Osteoblast (primary cell): ENCODE results near the gene CEP68. TPM values are rescaled to one million over a fixed set of nuclear protein-coding genes. Genes with fewer than 3 reads are reported as not detected.

Experiments
- DNase-seq: peaks from one replicate; pipeline ENCODE4 v3.0.0; 2011; ENCODE audit warnings: low spot score, mixed read lengths; ENCODE audit not compliant: insufficient read length; ENCODE audit errors: missing footprints
- H2AFZ ChIP-seq: 2 replicates; pipeline ENCODE4 v1.6.0; 2011; ENCODE audit warnings: mild to moderate bottlenecking, low read length
- H3K27ac ChIP-seq: 2 replicates; pipeline ENCODE4 v1.5.1; 2011; ENCODE audit warnings: mild to moderate bottlenecking, low read depth, low read length, moderate library complexity
- H3K27me3 ChIP-seq: 2 replicates; pipeline ENCODE4 v1.6.0; 2012; ENCODE audit warnings: mild to moderate bottlenecking, control low read depth, inconsistent platforms, low read length, moderate library complexity; ENCODE audit not compliant: insufficient read depth
- H3K36me3 ChIP-seq: 2 replicates; pipeline ENCODE4 v1.5.1; 2011; ENCODE audit warnings: mild to moderate bottlenecking, low read length, control low read depth, moderate library complexity; ENCODE audit not compliant: insufficient read depth
- H3K4me1 ChIP-seq: 2 replicates; pipeline ENCODE4 v1.5.1; 2011; ENCODE audit warnings: mild to moderate bottlenecking, low read length, control low read depth, moderate library complexity; ENCODE audit not compliant: insufficient read depth
- H3K4me2 ChIP-seq: 2 replicates; pipeline ENCODE4 v1.6.0; 2011; ENCODE audit warnings: mild to moderate bottlenecking, low read length; ENCODE audit not compliant: insufficient read depth
- H3K4me3 ChIP-seq: fragments of 200-600 bp; sonication (generic); 3 replicates; pipeline ENCODE4 v1.5.1; 2012; ENCODE audit warnings: mild to moderate bottlenecking, low read length, inconsistent platforms; ENCODE audit not compliant: insufficient read depth
- H3K79me2 ChIP-seq: 2 replicates; pipeline ENCODE4 v1.6.0; 2012; ENCODE audit warnings: mild to moderate bottlenecking, low read length, control low read depth, inconsistent platforms; ENCODE audit not compliant: insufficient read depth
- H3K9me3 ChIP-seq: 2 replicates; pipeline ENCODE4 v1.5.1; 2011; ENCODE audit warnings: low read depth, low read length, control low read depth
- H4K20me1 ChIP-seq: 2 replicates; pipeline ENCODE4 v1.6.0; 2012; ENCODE audit warnings: mild to moderate bottlenecking, low read length, control low read depth; ENCODE audit not compliant: insufficient read depth
- CTCF ChIP-seq: IDR thresholded peaks from 2 replicates; pipeline ENCODE4 v1.5.1; 2011; ENCODE audit warnings: mild to moderate bottlenecking, low read depth, low read length, moderate library complexity; ENCODE audit errors: extremely low read depth
- total RNA-seq: library from RNA; depleted of rRNA; stranded (reverse); fragments of >200 nt; gene quantifications from 2 replicates; pipeline ENCODE4 v1.2.3, GENCODE V29; 2012

Gene CEP68
- total RNA-seq, 1 donor = 14.5 TPM

GRCh38 chr2:65020943-65021528, 35.2 kb upstream of the CEP68 start:
- TF ChIP-seq CTCF = no peak
- Histone ChIP-seq H3K27ac (no peak overlapping the region), H2AFZ (no peak overlapping the region), H3K4me3 (no peak overlapping the region), H4K20me1 (no peaks in the 10 kb centered on the region), H3K79me2 (no peaks in the 10 kb centered on the region), H3K4me2 (no peak overlapping the region), H3K4me1 (peaks cover 12% of the 10 kb centered on the region), H3K27me3 (no peaks in the 10 kb centered on the region), H3K9me3 (no peaks in the 10 kb centered on the region), H3K36me3 (peaks cover 48% of the 10 kb centered on the region)
- DNase-seq = no peak

DNA sequence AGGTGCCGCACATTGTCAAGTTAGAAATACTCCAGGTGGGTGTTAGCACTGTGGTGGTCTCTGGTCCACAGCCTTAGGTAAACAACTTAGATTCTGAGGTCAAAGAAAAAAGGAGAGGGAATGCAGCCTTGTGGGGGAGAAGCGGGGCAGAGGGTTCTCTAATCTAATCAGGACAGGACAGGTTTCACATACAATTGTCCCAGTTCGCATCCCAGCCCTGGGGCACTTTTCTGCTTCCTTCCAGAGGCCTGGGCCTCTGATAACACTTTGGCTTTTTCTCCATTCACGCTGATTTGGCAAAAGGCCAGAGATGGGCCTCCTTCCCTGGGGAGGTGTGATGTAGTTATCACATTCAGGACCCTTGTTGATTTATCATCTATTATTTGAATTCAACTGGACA, 34.5 kb upstream of the CEP68 start:
- TF ChIP-seq CTCF = no peak
- Histone ChIP-seq H3K9me3 (no peaks in the 10 kb centered on the region), H3K79me2 (no peaks in the 10 kb centered on the region), H3K4me3 (no peak overlapping the region), H2AFZ (no peak overlapping the region), H3K27me3 (no peaks in the 10 kb centered on the region), H3K4me1 (peaks cover 12% of the 10 kb centered on the region), H3K4me2 (no peak overlapping the region), H3K36me3 (peaks cover 41% of the 10 kb centered on the region), H3K27ac (no peak overlapping the region), H4K20me1 (no peaks in the 10 kb centered on the region)
- no peak for DNase-seq

GRCh38 chr2:65022189-65022588, 34.0 kb upstream of the CEP68 start:
- Histone ChIP-seq H3K36me3 (peaks cover 38% of the 10 kb centered on the region), H3K9me3 (no peaks in the 10 kb centered on the region), H3K27ac (no peak overlapping the region), H3K4me3 (no peak overlapping the region), H3K79me2 (no peaks in the 10 kb centered on the region), H3K4me2 (no peak overlapping the region), H3K4me1 (peaks cover 12% of the 10 kb centered on the region), H2AFZ (no peak overlapping the region), H3K27me3 (no peaks in the 10 kb centered on the region), H4K20me1 (no peaks in the 10 kb centered on the region)
- no peak for DNase-seq
- TF ChIP-seq CTCF = no peak

- Histone ChIP-seq H3K9me3 (no peaks in the 10 kb centered on the region), H3K27me3 (no peaks in the 10 kb centered on the region), H3K79me2 (no peaks in the 10 kb centered on the region), H3K4me1 (peaks cover 20% of the 10 kb centered on the region), H3K27ac (peak overlapping the region; percentile 87), H3K4me2 (no peak overlapping the region), H3K4me3 (no peak overlapping the region), H2AFZ (no peak overlapping the region), H4K20me1 (no peaks in the 10 kb centered on the region), H3K36me3 (peaks cover 24% of the 10 kb centered on the region)
- no peak for DNase-seq
- no peak for TF ChIP-seq CTCF
Observed at GRCh38 chr2:65023742-65024141, 32.5 kb upstream of the CEP68 start.
